ENCODE measurements around the gene ZNF384. TPM values are rescaled to one million over a fixed set of nuclear protein-coding genes. Genes with fewer than 3 reads are reported as not detected.

Gene ZNF384
- total RNA-seq, 2 experiments from 2014 or later = 67.6 TPM

DNA sequence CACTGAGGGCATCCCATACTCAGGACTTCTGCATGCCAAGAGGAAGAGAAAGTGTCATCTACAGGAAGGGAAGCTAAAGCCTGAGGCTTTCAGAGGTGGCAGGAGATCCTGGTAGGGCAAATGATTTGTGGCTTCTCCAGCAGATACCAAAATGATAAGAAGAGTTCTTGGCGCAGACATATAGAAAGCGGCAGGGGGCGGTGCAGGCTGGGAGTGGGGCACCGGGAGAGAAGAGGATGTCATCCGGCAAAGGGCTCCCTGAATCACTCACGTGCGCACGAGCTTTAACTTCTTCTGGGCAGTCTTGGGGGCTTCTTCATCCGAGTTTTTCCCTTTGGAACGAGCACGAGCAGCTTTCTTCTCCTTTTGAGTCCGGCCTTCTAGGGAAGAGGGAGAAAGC lies 36.8 kb downstream of the ZNF384 start:
- H3K27ac Mint-ChIP-seq = no peak overlapping the region
- CTCF ChIA-PET = interaction anchor here (0.7 kb wide), 1 partner anchor 84 kb away, joined by 3 read pairs; no protein-coding TSS in a partner anchor
- H3K9me3 Mint-ChIP-seq = no peaks in the 10 kb centered on the region
- Histone ChIP-seq H3K4me1 (ENCODE audit: insufficient read depth, low read length) (no peaks in the 10 kb centered on the region), H3K9me3 (ENCODE audit: control insufficient read depth in 1 of 2, insufficient read depth in 1 of 2, low read length in 2 of 2) (no peaks in the 10 kb centered on the region), H3K4me3 (ENCODE audit: low read length) (no peak overlapping the region), H3K36me3 (ENCODE audit: insufficient read depth, low read length) (peaks cover 68% of the 10 kb centered on the region), H3K27me3 (ENCODE audit: control insufficient read depth in 1 of 2, insufficient read depth in 2 of 2, low read length in 2 of 2) (no peaks in the 10 kb centered on the region), H3K27ac (ENCODE audit: low read depth in 1 of 2, low read length in 2 of 2) (no peak overlapping the region)
- TF ChIP-seq, protein P1, sequence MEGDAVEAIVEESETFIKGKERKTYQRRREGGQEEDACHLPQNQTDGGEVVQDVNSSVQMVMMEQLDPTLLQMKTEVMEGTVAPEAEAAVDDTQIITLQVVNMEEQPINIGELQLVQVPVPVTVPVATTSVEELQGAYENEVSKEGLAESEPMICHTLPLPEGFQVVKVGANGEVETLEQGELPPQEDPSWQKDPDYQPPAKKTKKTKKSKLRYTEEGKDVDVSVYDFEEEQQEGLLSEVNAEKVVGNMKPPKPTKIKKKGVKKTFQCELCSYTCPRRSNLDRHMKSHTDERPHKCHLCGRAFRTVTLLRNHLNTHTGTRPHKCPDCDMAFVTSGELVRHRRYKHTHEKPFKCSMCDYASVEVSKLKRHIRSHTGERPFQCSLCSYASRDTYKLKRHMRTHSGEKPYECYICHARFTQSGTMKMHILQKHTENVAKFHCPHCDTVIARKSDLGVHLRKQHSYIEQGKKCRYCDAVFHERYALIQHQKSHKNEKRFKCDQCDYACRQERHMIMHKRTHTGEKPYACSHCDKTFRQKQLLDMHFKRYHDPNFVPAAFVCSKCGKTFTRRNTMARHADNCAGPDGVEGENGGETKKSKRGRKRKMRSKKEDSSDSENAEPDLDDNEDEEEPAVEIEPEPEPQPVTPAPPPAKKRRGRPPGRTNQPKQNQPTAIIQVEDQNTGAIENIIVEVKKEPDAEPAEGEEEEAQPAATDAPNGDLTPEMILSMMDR (IDR thresholded peaks at IDR 0.05) = no peak
- H3K4me3 Mint-ChIP-seq = no peak overlapping the region
- POLR2A ChIA-PET = interaction anchor here (1.0 kb wide), 1 partner anchor 10 kb away, joined by 3 read pairs; no protein-coding TSS in a partner anchor
- H3K4me1 Mint-ChIP-seq (ENCODE audit: low read depth) = peaks cover 4% of the 10 kb centered on the region
- no peaks in the 10 kb centered on the region for H3K27me3 Mint-ChIP-seq
- DNase-seq = no peak
- intact Hi-C loops (cut with DNase I, micrococcal nuclease) = no loop called here
- H3K36me3 Mint-ChIP-seq (ENCODE audit: low read depth) = peaks cover 73% of the 10 kb centered on the region
- ATAC-seq (ENCODE audit: poor library complexity) = no peak

DNA sequence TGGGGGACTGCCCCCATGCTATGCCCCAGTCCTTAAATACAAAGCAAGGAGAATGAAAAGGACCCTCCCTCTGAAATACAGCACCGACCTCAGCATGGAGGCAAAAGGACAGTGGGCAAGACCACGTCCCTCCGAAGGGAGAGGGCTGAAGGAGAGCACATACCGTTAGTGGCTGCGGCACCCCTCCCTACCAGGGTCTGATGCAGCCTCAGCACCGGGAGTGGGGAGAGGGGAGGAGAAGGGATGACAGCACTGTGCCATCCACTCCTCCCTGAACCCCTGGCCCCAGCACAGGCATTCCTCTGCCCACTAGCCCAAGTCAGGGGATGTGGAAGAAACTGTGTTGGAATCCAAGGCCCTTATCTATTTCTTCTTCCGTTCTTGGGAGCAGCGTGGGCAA lies 38.3 kb downstream of the ZNF384 start:
- peaks cover 12% of the 10 kb centered on the region for H3K4me1 Mint-ChIP-seq (ENCODE audit: low read depth)
- no peak overlapping the region for H3K4me3 ChIP-seq (ENCODE audit: low read length)
- H3K4me1 ChIP-seq (ENCODE audit: insufficient read depth, low read length) = peaks cover 9% of the 10 kb centered on the region
- no peaks in the 10 kb centered on the region for H3K27me3 Mint-ChIP-seq
- H3K9me3 Mint-ChIP-seq = no peaks in the 10 kb centered on the region
- H3K4me3 Mint-ChIP-seq = no peak overlapping the region
- H3K9me3 ChIP-seq (ENCODE audit: control insufficient read depth in 1 of 2, insufficient read depth in 1 of 2, low read length in 2 of 2) = no peaks in the 10 kb centered on the region
- H3K27ac Mint-ChIP-seq = no peak overlapping the region
- intact Hi-C loops (cut with DNase I, micrococcal nuclease) = no loop called here
- peaks cover 71% of the 10 kb centered on the region for H3K36me3 Mint-ChIP-seq (ENCODE audit: low read depth)
- no peaks in the 10 kb centered on the region for H3K27me3 ChIP-seq (ENCODE audit: control insufficient read depth in 1 of 2, insufficient read depth in 2 of 2, low read length in 2 of 2)
- no peak overlapping the region for H3K27ac ChIP-seq (ENCODE audit: low read depth in 1 of 2, low read length in 2 of 2)
- ChIA-PET CTCF (no interaction called here), POLR2A (no interaction called here)
- H3K36me3 ChIP-seq (ENCODE audit: insufficient read depth, low read length) = peaks cover 59% of the 10 kb centered on the region
- TF ChIP-seq, protein P1 (IDR thresholded peaks at IDR 0.05) = no peak
- DNase-seq (no peak), ATAC-seq (ENCODE audit: poor library complexity) (no peak)

DNA sequence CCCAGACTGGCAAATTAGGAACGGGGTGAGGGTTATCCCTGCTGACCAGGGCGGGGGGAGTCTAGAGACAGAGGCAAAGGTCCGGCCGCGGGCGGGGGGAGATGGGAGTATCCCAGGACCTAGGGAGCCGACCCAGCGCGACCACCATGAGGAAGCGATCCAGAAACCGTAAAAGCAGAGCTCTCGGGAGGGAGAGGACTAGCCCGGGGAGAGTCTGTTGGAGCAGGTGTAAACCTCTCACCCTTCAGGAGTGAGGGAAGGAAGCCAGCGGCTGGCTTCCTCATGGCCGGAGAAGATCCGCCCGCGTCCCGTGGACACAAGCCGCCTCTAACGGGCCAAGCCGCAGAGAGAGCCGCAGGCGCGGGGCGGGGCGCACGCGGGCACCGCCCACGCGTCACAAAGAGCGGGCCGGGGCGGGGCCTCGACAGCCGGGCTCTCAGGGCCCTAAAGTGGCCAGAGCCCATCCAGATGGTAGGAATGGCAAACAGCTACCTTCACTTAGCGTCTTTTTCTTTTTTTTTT lies 42.0 kb downstream of the ZNF384 start, which contains the start of gene ACRBP:
ACRBP (minus strand) TSS at position 350 of the 522 bp plus-strand sequence; CDS start at position 284, 66 bp downstream.
- POLR2A ChIA-PET = interaction anchor here (0.6 to 0.9 kb wide), 3 partner anchors 12 to 26 kb away, joined by 3 read pairs; partner anchors contain the start of gene LPAR5
- Mint-ChIP-seq H3K4me3 (peak within 1 kb of the TSS; percentile 69), H3K27ac (peak within 1 kb of the TSS; percentile 49), H3K36me3 (ENCODE audit: low read depth) (peaks cover 39% of the 10 kb centered on the region), H3K9me3 (no peaks in the 10 kb centered on the region), H3K27me3 (no peaks in the 10 kb centered on the region), H3K4me1 (ENCODE audit: low read depth) (peaks cover 15% of the 10 kb centered on the region)
- H3K4me3 ChIP-seq (ENCODE audit: low read length) = peak within 1 kb of the TSS; percentile 46
- H3K9me3 ChIP-seq (ENCODE audit: control insufficient read depth in 1 of 2, insufficient read depth in 1 of 2, low read length in 2 of 2) = peaks cover 10 to 14% of the 10 kb centered on the region in 2 experiments
- CTCF ChIA-PET = interaction anchor here (0.6 kb wide), 1 partner anchor 70 kb away, joined by 3 read pairs; no protein-coding TSS in a partner anchor
- H3K36me3 ChIP-seq (ENCODE audit: insufficient read depth, low read length) = peaks cover 25% of the 10 kb centered on the region
- H3K4me1 ChIP-seq (ENCODE audit: insufficient read depth, low read length) = peaks cover 12% of the 10 kb centered on the region
- no peaks in the 10 kb centered on the region for H3K27me3 ChIP-seq (ENCODE audit: control insufficient read depth in 1 of 2, insufficient read depth in 2 of 2, low read length in 2 of 2)
- no peak within 1 kb of the TSS for H3K27ac ChIP-seq (ENCODE audit: low read depth in 1 of 2, low read length in 2 of 2)
- ATAC-seq (ENCODE audit: poor library complexity) (peak; percentile 84), DNase-seq (peak in 7 of 14 experiments; percentile 15 to 69 (median 38))
- TF ChIP-seq, protein P1 (IDR thresholded peaks at IDR 0.05) = no peak
- intact Hi-C loops (cut with DNase I, micrococcal nuclease) = no loop called here

Measured in CD4-positive, alpha-beta T cell (primary cell).